ENCODE results near the gene RSPH4A. TPM values are rescaled to one million over a fixed set of nuclear protein-coding genes. Genes with fewer than 3 reads are reported as not detected.

RSPH4A gene
- total and polyA plus RNA-seq, 9 of the 15 experiments (the other 6 are each of a cell fraction or from before 2014, with no cell fraction given), result 0.04 to 0.30 (median 0.11) TPM

DNA sequence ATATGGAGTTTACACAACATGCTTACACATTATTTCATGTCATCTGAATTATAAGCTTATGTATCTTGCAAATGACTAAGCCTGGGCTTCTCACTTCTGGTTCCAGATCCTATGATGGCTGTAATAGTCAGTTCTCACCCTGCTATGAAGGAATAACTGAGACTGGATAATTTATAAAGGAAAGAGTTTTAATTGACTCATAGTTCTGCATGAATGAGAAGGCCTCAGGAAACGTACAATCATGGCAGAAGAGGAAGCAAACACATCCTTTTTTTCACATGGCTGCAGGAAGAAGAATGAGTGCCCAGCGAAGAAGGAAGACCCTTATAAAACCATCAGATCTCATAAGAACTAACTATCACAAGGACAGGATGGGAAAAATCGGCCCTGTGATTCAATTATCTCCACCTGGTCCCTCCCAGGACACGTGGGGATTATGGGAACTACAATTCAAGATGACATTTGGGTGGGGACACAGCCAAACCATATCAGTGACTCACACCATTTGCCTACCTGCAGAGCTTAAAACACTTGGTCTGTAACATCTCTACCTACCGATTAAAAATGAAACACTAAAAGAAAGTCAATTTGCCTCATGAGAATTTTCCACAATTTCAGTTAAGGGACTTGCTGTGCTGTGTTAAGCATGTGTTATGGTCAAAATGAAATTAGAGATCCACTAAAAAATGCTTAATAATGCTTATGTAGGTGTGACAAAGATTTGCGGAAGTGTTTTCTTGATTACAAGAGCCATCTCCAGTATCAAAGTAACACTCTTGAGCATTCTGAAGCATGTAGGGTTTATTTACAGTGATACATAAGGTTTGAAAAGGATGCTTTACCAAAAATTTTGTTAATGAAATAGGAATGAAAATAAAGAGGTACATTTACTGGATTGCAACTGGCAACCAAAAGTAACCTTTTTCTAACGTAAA is 47.2 kb upstream of the RSPH4A start (continued):
- TF ChIP-seq JUND (IDR thresholded peaks at IDR 0.05; ENCODE audit: borderline replicate concordance, low read depth, low read length) (peak; percentile 50; the same call in 1 of the 2 replicates), JUND (tag; IDR thresholded peaks at IDR 0.05; ENCODE audit: borderline replicate concordance, low read depth, low read length) (peak; percentile 55; the same call in 2 of the 3 replicates), ZNF57 (CRISPR knock-in tag; IDR thresholded peaks at IDR 0.05) (no peak), FOXJ2 (tag; IDR thresholded peaks at IDR 0.05) (no peak), MEF2D (tag; conservative IDR thresholded peaks at IDR 0.05; ENCODE audit: low read depth) (no peak), RCOR1 (IDR thresholded peaks at IDR 0.05; ENCODE audit: borderline replicate concordance in 1 of 2, low read depth in 2 of 2, low read length in 2 of 2) (0 out of 4 replicates have a peak, but pooled peaks of 1 of the 2 experiments have one; percentile 19)
- TF ChIP-seq, protein P1, sequence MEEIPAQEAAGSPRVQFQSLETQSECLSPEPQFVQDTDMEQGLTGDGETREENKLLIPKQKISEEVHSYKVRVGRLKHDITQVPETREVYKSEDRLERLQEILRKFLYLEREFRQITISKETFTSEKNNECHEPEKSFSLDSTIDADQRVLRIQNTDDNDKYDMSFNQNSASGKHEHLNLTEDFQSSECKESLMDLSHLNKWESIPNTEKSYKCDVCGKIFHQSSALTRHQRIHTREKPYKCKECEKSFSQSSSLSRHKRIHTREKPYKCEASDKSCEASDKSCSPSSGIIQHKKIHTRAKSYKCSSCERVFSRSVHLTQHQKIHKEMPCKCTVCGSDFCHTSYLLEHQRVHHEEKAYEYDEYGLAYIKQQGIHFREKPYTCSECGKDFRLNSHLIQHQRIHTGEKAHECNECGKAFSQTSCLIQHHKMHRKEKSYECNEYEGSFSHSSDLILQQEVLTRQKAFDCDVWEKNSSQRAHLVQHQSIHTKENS (CRISPR knock-in tag; IDR thresholded peaks at IDR 0.05), result no peak

Measured in K562 (cell line).